Choroid plexus epithelial cell (primary cell): ENCODE data around the gene NFATC1.
A peak's percentile ranks its signal among the peaks of the same experiment; 100 is the strongest.

ENCODE experiments used
- DNase-seq: peaks from one replicate; pipeline ENCODE4 v3.0.0-alpha.2; 2010; ENCODE audit warnings: low read depth
- H3K4me3 ChIP-seq: 2 replicates; pipeline ENCODE4 v1.5.1; 2011; ENCODE audit warnings: low read depth, mild to moderate bottlenecking, control low read depth, low read length, moderate library complexity
- CTCF ChIP-seq: conservative IDR thresholded peaks from 2 replicates; pipeline ENCODE4 v1.5.1; 2011; ENCODE audit warnings: low read depth, mild to moderate bottlenecking, control low read depth, inconsistent platforms, low read length, moderate library complexity

Gene NFATC1

GRCh38 chr18:79458917-79459803 lies 63.4 kb downstream of the NFATC1 start:
- no peak overlapping the region for H3K4me3 ChIP-seq
- TF ChIP-seq CTCF = no peak
- no peak for DNase-seq

GRCh38 chr18:79459946-79460480 lies 64.3 kb downstream of the NFATC1 start:
- TF ChIP-seq CTCF = no peak
- DNase-seq = no peak
- no peak overlapping the region for H3K4me3 ChIP-seq

GRCh38 chr18:79460481-79461300 lies 65.0 kb downstream of the NFATC1 start:
- DNase-seq = peak; percentile 37
- TF ChIP-seq CTCF = no peak
- no peak overlapping the region for H3K4me3 ChIP-seq

GRCh38 chr18:79461627-79462026 lies 65.9 kb downstream of the NFATC1 start:
- TF ChIP-seq CTCF = no peak
- no peak for DNase-seq

GRCh38 chr18:79463424-79463960 lies 67.8 kb downstream of the NFATC1 start:
- TF ChIP-seq CTCF = no peak
- H3K4me3 ChIP-seq = no peak overlapping the region
- no peak for DNase-seq

More at GRCh38 chr18:79461627-79462026, 65.9 kb downstream of the NFATC1 start:
- H3K4me3 ChIP-seq = no peak overlapping the region

GRCh38 chr18:79465392-79465991 lies 69.8 kb downstream of the NFATC1 start:
- no peak for TF ChIP-seq CTCF
- H3K4me3 ChIP-seq = no peak overlapping the region
- DNase-seq = peak; percentile 25
